Neural crest cell (in vitro differentiated cells): ENCODE measurements around the gene ABCA3. TPM values are rescaled to one million over a fixed set of nuclear protein-coding genes. Genes with fewer than 3 reads are reported as not detected.

ENCODE experiments used
- DNase-seq: peaks from one replicate; pipeline ENCODE4 v3.0.0; 2021; ENCODE audit warnings: low read depth, mixed read lengths, low spot score
- H3K27ac Mint-ChIP-seq: one replicate; pipeline ENCODE4 v1.8.0; 2021; ENCODE audit warnings: mild to moderate bottlenecking, mixed read lengths; ENCODE audit not compliant: unreplicated experiment
- H3K27me3 Mint-ChIP-seq: 2 replicates; pipeline ENCODE4 v1.8.0; 2021; ENCODE audit warnings: low read depth, mild to moderate bottlenecking, mixed read lengths
- H3K36me3 Mint-ChIP-seq: 2 replicates; pipeline ENCODE4 v1.8.0; 2021; ENCODE audit warnings: low read depth, mild to moderate bottlenecking, mixed read lengths
- H3K4me1 Mint-ChIP-seq: 2 replicates; pipeline ENCODE4 v1.8.0; 2021; ENCODE audit warnings: mixed read lengths
- H3K4me3 Mint-ChIP-seq: one replicate; pipeline ENCODE4 v1.8.0; 2021; ENCODE audit warnings: mild to moderate bottlenecking, mixed read lengths
- H3K9me3 Mint-ChIP-seq: 2 replicates; pipeline ENCODE4 v1.8.0; 2021; ENCODE audit warnings: mixed read lengths
- CTCF ChIP-seq: fragments of 200-600 bp; sonication (generic); conservative IDR thresholded peaks from 2 replicates; pipeline ENCODE4 v1.5.0; 2021; ENCODE audit warnings: antibody characterized with exemption, mild to moderate bottlenecking
- total RNA-seq: library from RNA; stranded (reverse); gene quantifications from 2 replicates; pipeline ENCODE4 v1.2.1, GENCODE V29; 2021

Gene ABCA3
- total RNA-seq, 1 donor from 2014 or later = 19.6 TPM

DNA sequence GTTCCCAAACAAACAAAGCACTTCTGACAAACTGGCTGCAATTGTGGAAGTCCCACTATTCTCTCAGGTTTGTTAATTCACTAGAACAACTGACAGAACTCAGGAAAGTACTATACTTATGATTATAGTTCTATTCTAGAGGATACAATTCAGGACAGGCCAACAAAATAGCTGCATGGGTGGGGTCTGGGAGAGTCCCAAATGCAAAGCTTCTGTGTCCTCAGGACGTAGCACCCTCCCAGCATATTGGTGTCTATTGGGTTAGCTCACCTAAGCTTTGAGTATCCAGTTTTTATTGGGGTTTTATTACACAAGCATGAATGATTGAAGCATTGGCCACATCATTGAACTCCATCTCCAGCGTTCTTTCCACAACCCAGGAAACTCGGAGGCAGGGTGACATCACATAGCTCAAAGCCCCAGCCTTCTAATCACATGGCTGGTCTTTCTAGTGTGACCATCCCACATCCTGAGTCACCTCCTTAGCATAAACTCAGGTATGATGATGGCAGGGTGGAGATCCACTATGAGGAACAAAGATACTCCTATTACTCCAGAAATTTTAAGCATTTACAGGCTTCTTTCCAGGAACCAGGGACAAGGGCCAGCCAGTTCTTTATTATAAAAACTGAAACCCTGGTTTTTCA, 44.8 kb upstream of the ABCA3 start:
- no peak for DNase-seq

GRCh38 chr16:2384426-2384825, 43.9 kb upstream of the ABCA3 start:
- H3K4me1 Mint-ChIP-seq = no peaks in the 10 kb centered on the region
- H3K27ac Mint-ChIP-seq = no peak overlapping the region
- H3K27me3 Mint-ChIP-seq = peaks cover 15% of the 10 kb centered on the region
- no peak overlapping the region for H3K4me3 Mint-ChIP-seq
- no peaks in the 10 kb centered on the region for H3K36me3 Mint-ChIP-seq
- peaks cover 6% of the 10 kb centered on the region for H3K9me3 Mint-ChIP-seq
- TF ChIP-seq CTCF = no peak
- DNase-seq = no peak

More for the DNA sequence above, 44.8 kb upstream of the ABCA3 start:
- TF ChIP-seq CTCF = no peak
- H3K4me1 Mint-ChIP-seq = no peaks in the 10 kb centered on the region
- no peaks in the 10 kb centered on the region for H3K36me3 Mint-ChIP-seq
- H3K4me3 Mint-ChIP-seq = no peak overlapping the region
- H3K9me3 Mint-ChIP-seq = peaks cover 6% of the 10 kb centered on the region
- H3K27me3 Mint-ChIP-seq = peaks cover 10% of the 10 kb centered on the region
- H3K27ac Mint-ChIP-seq = no peak overlapping the region

- Mint-ChIP-seq H3K9me3 (peaks cover 5% of the 10 kb centered on the region), H3K4me3 (no peak overlapping the region), H3K27ac (no peak overlapping the region), H3K36me3 (no peaks in the 10 kb centered on the region), H3K27me3 (peaks cover 19% of the 10 kb centered on the region), H3K4me1 (no peaks in the 10 kb centered on the region)
- DNase-seq = no peak
- no peak for TF ChIP-seq CTCF
These were observed 43.0 kb upstream of the ABCA3 start for GRCh38 chr16:2383501-2383900.

DNA sequence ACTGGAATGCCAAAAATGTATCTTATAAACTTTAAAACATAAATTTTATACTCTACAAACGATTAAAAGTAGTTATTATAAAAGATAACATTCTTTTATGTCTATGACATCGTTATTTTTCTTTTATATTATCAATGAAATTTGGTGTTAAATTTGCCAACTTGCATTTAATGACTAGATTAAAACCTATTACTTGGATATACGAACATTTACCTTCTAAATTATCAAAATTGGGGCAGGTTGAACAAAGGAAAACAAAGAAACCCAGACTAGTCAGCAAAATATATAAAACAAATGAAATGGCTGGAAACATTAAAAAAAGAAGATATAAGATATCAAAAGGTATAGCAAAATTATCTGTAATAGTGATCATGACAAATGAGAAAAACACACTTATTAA, 34.1 kb upstream of the ABCA3 start:
- Mint-ChIP-seq H3K4me1 (no peaks in the 10 kb centered on the region), H3K36me3 (no peaks in the 10 kb centered on the region), H3K4me3 (no peak overlapping the region), H3K27ac (no peak overlapping the region), H3K9me3 (no peaks in the 10 kb centered on the region), H3K27me3 (peaks cover 43% of the 10 kb centered on the region)
- no peak for DNase-seq
- TF ChIP-seq CTCF = no peak

DNA sequence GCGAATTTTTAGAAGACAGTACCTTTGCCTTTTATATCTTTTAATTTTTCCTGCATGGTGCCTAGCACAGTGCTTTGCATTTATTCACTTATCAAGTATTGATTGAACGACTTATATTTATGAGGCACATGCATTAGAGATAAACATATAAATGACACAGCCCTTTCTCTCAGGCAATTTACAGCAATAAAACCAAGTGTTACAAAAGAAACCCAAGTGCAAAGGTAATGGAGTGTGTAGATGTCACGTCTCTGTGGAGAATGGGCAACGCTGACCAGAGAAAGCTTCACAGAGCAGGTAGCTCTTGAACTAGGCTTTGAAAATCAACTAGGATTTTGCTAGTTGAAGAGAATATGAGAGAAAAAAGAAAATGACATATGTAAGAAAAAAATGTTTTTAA, 32.6 kb upstream of the ABCA3 start:
- TF ChIP-seq CTCF = no peak
- H3K9me3 Mint-ChIP-seq = no peaks in the 10 kb centered on the region

More for the DNA sequence above, 32.6 kb upstream of the ABCA3 start:
- Mint-ChIP-seq H3K27me3 (peaks cover 49% of the 10 kb centered on the region), H3K4me1 (no peaks in the 10 kb centered on the region), H3K4me3 (no peak overlapping the region), H3K27ac (no peak overlapping the region), H3K36me3 (no peaks in the 10 kb centered on the region)
- no peak for DNase-seq
